ENCODE data around the gene LGALS9. TPM values are rescaled to one million over a fixed set of nuclear protein-coding genes. Genes with fewer than 3 reads are reported as not detected.

The LGALS9 gene
- total RNA-seq, 2 experiments from 2014 or later = 150 to 305 TPM

- Mint-ChIP-seq H3K9me3 (ENCODE audit: low read depth) (no peaks in the 10 kb centered on the region), H3K27me3 (no peaks in the 10 kb centered on the region), H3K4me1 (peaks cover 20% of the 10 kb centered on the region), H3K36me3 (peaks cover 27% of the 10 kb centered on the region), H3K27ac (no peak overlapping the region), H3K4me3 (no peak overlapping the region)
- DNase-seq = no peak
- ATAC-seq = no peak
- CTCF ChIA-PET = interaction anchor here (2.5 to 5.7 kb wide), 2 partner anchors 24 to 44 kb away, joined by 12 to 58 read pairs; partner anchors contain the start of gene LGALS9
Observed at GRCh38 chr17:27607521-27608091, 23.4 kb upstream of the LGALS9 start.

GRCh38 chr17:27608328-27609230, 22.4 kb upstream of the LGALS9 start:
- Mint-ChIP-seq H3K36me3 (peaks cover 30% of the 10 kb centered on the region), H3K27me3 (no peaks in the 10 kb centered on the region), H3K4me1 (peaks cover 17% of the 10 kb centered on the region)

GRCh38 chr17:27609611-27610303, 21.2 kb upstream of the LGALS9 start:
- Mint-ChIP-seq H3K4me3 (no peak overlapping the region), H3K36me3 (peaks cover 33% of the 10 kb centered on the region), H3K27me3 (no peaks in the 10 kb centered on the region), H3K4me1 (peaks cover 17% of the 10 kb centered on the region), H3K9me3 (ENCODE audit: low read depth) (no peaks in the 10 kb centered on the region), H3K27ac (no peak overlapping the region)
- DNase-seq (peak; percentile 48), ATAC-seq (peak; percentile 60)
- CTCF ChIA-PET = interaction anchor here (0.9 to 5.7 kb wide), 21 partner anchors 9 to 373 kb away, joined by 3 to 58 read pairs (median 4); partner anchors contain the start of gene KSR1

More at GRCh38 chr17:27608328-27609230, 22.4 kb upstream of the LGALS9 start:
- CTCF ChIA-PET = interaction anchor here (1.4 to 5.7 kb wide), 5 partner anchors 8 to 256 kb away, joined by 3 to 58 read pairs (median 12); partner anchors contain the start of gene LGALS9
- Mint-ChIP-seq H3K4me3 (no peak overlapping the region), H3K27ac (peak overlapping the region; percentile 28), H3K9me3 (ENCODE audit: low read depth) (no peaks in the 10 kb centered on the region)
- DNase-seq = no peak
- no peak for ATAC-seq

GRCh38 chr17:27610304-27610677, 20.7 kb upstream of the LGALS9 start:
- Mint-ChIP-seq H3K27me3 (no peaks in the 10 kb centered on the region), H3K36me3 (peaks cover 36% of the 10 kb centered on the region), H3K4me3 (no peak overlapping the region), H3K9me3 (ENCODE audit: low read depth) (no peaks in the 10 kb centered on the region), H3K27ac (no peak overlapping the region), H3K4me1 (peaks cover 20% of the 10 kb centered on the region)
- no peak for ATAC-seq
- CTCF ChIA-PET = interaction anchor here (0.9 to 5.7 kb wide), 15 partner anchors 9 to 374 kb away, joined by 3 to 58 read pairs (median 4); partner anchors contain the start of gene KSR1
- DNase-seq = no peak

- Mint-ChIP-seq H3K27me3 (no peaks in the 10 kb centered on the region), H3K4me1 (peaks cover 36% of the 10 kb centered on the region), H3K9me3 (ENCODE audit: low read depth) (no peaks in the 10 kb centered on the region), H3K4me3 (no peak overlapping the region), H3K36me3 (peaks cover 40% of the 10 kb centered on the region), H3K27ac (peak overlapping the region; percentile 29)
- CTCF ChIA-PET = interaction anchor here (0.7 to 5.7 kb wide), 6 partner anchors 12 to 278 kb away, joined by 3 to 58 read pairs (median 3); partner anchors contain the start of gene LGALS9
- DNase-seq = no peak
- no peak for ATAC-seq
Observed at GRCh38 chr17:27612160-27612770, 18.7 kb upstream of the LGALS9 start.

GRCh38 chr17:27613433-27613832, 17.6 kb upstream of the LGALS9 start:
- Mint-ChIP-seq H3K4me3 (no peak overlapping the region), H3K27ac (no peak overlapping the region), H3K27me3 (no peaks in the 10 kb centered on the region), H3K36me3 (peaks cover 47% of the 10 kb centered on the region), H3K4me1 (peaks cover 32% of the 10 kb centered on the region), H3K9me3 (ENCODE audit: low read depth) (no peaks in the 10 kb centered on the region)
- ATAC-seq (no peak), DNase-seq (no peak)
- CTCF ChIA-PET = interaction anchor here (0.7 to 1.8 kb wide), 4 partner anchors 19 to 280 kb away, joined by 3 to 7 read pairs (median 3); no protein-coding TSS in a partner anchor

- peaks cover 35% of the 10 kb centered on the region for H3K4me1 Mint-ChIP-seq
- H3K27ac Mint-ChIP-seq = no peak overlapping the region
Observed at GRCh38 chr17:27615121-27615520, 15.9 kb upstream of the LGALS9 start.

GRCh38 chr17:27616414-27616813, 14.6 kb upstream of the LGALS9 start:
- DNase-seq = no peak
- H3K4me1 Mint-ChIP-seq = peaks cover 46% of the 10 kb centered on the region
- CTCF ChIA-PET = interaction anchor here (0.9 to 2.3 kb wide), 4 partner anchors 14 to 37 kb away, joined by 3 to 6 read pairs (median 4); partner anchors contain the start of gene LGALS9
- H3K27ac Mint-ChIP-seq = peak overlapping the region; percentile 8
- no peaks in the 10 kb centered on the region for H3K27me3 Mint-ChIP-seq
- peaks cover 45% of the 10 kb centered on the region for H3K36me3 Mint-ChIP-seq
- ATAC-seq = peak; percentile 33
- no peak overlapping the region for H3K4me3 Mint-ChIP-seq
- H3K9me3 Mint-ChIP-seq (ENCODE audit: low read depth) = no peaks in the 10 kb centered on the region

More at GRCh38 chr17:27615121-27615520, 15.9 kb upstream of the LGALS9 start:
- no peaks in the 10 kb centered on the region for H3K27me3 Mint-ChIP-seq
- DNase-seq (no peak), ATAC-seq (no peak)
- peaks cover 44% of the 10 kb centered on the region for H3K36me3 Mint-ChIP-seq
- CTCF ChIA-PET = interaction anchor here (1.7 to 2.3 kb wide), 2 partner anchors 13 to 36 kb away, joined by 5 to 6 read pairs; no protein-coding TSS in a partner anchor
- no peaks in the 10 kb centered on the region for H3K9me3 Mint-ChIP-seq (ENCODE audit: low read depth)
- no peak overlapping the region for H3K4me3 Mint-ChIP-seq

GRCh38 chr17:27618417-27618816, 12.6 kb upstream of the LGALS9 start:
- H3K27ac Mint-ChIP-seq = peak overlapping the region; percentile 9
- CTCF ChIA-PET = interaction anchor here (0.5 to 1.2 kb wide), 3 partner anchors 9 to 375 kb away, joined by 3 read pairs; no protein-coding TSS in a partner anchor
- H3K4me3 Mint-ChIP-seq = no peak overlapping the region
- ATAC-seq = no peak
- no peaks in the 10 kb centered on the region for H3K27me3 Mint-ChIP-seq
- no peaks in the 10 kb centered on the region for H3K9me3 Mint-ChIP-seq (ENCODE audit: low read depth)
- DNase-seq = no peak
- H3K4me1 Mint-ChIP-seq = peaks cover 35% of the 10 kb centered on the region
- H3K36me3 Mint-ChIP-seq = peaks cover 45% of the 10 kb centered on the region

- DNase-seq (no peak), ATAC-seq (no peak)
- H3K27ac Mint-ChIP-seq = peak overlapping the region; percentile 62
- no peaks in the 10 kb centered on the region for H3K9me3 Mint-ChIP-seq (ENCODE audit: low read depth)
- H3K36me3 Mint-ChIP-seq = peaks cover 35% of the 10 kb centered on the region
- peaks cover 28% of the 10 kb centered on the region for H3K4me1 Mint-ChIP-seq
- no peak overlapping the region for H3K4me3 Mint-ChIP-seq
- CTCF ChIA-PET = interaction anchor here (0.6 to 4.8 kb wide), 4 partner anchors 21 to 197 kb away, joined by 3 to 16 read pairs (median 8); no protein-coding TSS in a partner anchor
- no peaks in the 10 kb centered on the region for H3K27me3 Mint-ChIP-seq
Observed at GRCh38 chr17:27620721-27621120, 10.3 kb upstream of the LGALS9 start.

- ATAC-seq (no peak), DNase-seq (no peak)
- Mint-ChIP-seq H3K4me3 (no peak overlapping the region), H3K27me3 (no peaks in the 10 kb centered on the region), H3K27ac (no peak overlapping the region), H3K9me3 (ENCODE audit: low read depth) (no peaks in the 10 kb centered on the region), H3K36me3 (peaks cover 37% of the 10 kb centered on the region), H3K4me1 (peaks cover 20% of the 10 kb centered on the region)
- CTCF ChIA-PET = interaction anchor here (0.6 to 4.8 kb wide), 4 partner anchors 22 to 198 kb away, joined by 3 to 16 read pairs (median 8); no protein-coding TSS in a partner anchor
Observed at GRCh38 chr17:27621536-27621935, 9.5 kb upstream of the LGALS9 start.

GRCh38 chr17:27621942-27622559, 8.9 kb upstream of the LGALS9 start:
- CTCF ChIA-PET = interaction anchor here (2.0 to 4.8 kb wide), 3 partner anchors 10 to 28 kb away, joined by 7 to 16 read pairs (median 8); no protein-coding TSS in a partner anchor
- DNase-seq (no peak), ATAC-seq (no peak)
- Mint-ChIP-seq H3K36me3 (peaks cover 34% of the 10 kb centered on the region), H3K27ac (no peak overlapping the region), H3K27me3 (no peaks in the 10 kb centered on the region), H3K9me3 (ENCODE audit: low read depth) (no peaks in the 10 kb centered on the region), H3K4me3 (no peak overlapping the region), H3K4me1 (peaks cover 16% of the 10 kb centered on the region)

Data from activated CD8-positive, alpha-beta memory T cell treated with anti-CD3 and anti-CD28 coated beads, Interleukin-2, amount 10 ng/mL, durations not matched to agents 7 days and 5 days (primary cell).